Activated naive CD4-positive, alpha-beta T cell treated with anti-CD3 and anti-CD28 coated beads, Interleukin-2, amount 10 ng/mL, durations not matched to agents 7 days and 5 days (primary cell): ENCODE results near the gene ARNT2.

Experiments used
- CTCF ChIA-PET: fragments of 350-600 bp; sonication (Branson Sonifier 250); formaldehyde crosslinking; loops from one replicate; lab custom pipeline; 2021; ENCODE audit warnings: antibody characterized with exemption; lab: Charles Lee
- DNase-seq: peaks from one replicate; pipeline ENCODE4 v3.0.0-alpha.2; 2020
- H3K27ac Mint-ChIP-seq: one replicate; pipeline ENCODE4 v1.8.0; 2021; ENCODE audit warnings: mild to moderate bottlenecking, moderate library complexity, mixed read lengths
- H3K27me3 Mint-ChIP-seq: one replicate; pipeline ENCODE4 v1.8.0; 2021; ENCODE audit warnings: mild to moderate bottlenecking, mixed read lengths
- H3K36me3 Mint-ChIP-seq: one replicate; pipeline ENCODE4 v1.8.0; 2021; ENCODE audit warnings: mixed read lengths
- H3K4me1 Mint-ChIP-seq: one replicate; pipeline ENCODE4 v1.8.0; 2021; ENCODE audit warnings: mixed read lengths
- H3K4me3 Mint-ChIP-seq: one replicate; pipeline ENCODE4 v1.8.0; 2021; ENCODE audit warnings: mild to moderate bottlenecking, moderate library complexity, mixed read lengths
- H3K9me3 Mint-ChIP-seq: one replicate; pipeline ENCODE4 v1.8.0; 2021; ENCODE audit warnings: mixed read lengths

The ARNT2 gene

DNA sequence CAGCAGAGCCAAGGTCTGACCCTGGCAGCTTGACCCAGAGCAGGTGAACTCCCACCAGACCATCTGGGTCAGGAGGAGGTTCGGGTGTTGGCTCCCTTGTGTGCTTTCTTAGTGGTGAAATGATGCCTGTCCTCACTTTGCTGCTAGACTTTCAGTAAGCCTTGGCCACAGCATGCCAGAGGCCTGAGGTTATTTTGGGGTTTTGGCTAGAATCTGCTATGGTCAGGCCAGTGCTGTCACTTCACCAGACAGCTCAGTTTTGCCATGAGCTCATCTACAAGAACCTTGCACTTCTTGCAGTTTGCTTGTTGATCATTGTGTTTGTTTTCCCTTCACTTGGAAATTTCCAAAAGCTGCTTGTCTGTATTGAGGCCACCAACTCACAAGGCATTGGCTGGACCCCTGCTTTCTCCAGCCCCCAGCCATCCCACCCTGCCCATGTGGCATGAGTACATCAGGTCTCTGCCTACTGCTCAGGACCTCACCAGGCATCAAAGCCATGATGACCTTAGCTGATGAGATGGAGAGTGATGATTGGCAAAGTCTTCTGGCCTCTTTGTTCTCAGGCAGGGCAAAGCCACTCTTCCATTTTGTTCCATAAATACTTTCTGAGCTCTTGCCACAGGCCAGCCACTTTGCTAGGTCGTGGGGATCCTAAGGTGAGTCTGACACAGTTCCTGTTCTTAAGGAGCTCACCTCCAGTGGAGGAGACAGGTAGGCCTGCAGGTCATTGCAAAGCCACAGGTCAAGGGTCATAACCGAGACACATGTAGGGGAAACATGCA is 122.6 kb downstream of the ARNT2 start:
- Mint-ChIP-seq H3K4me1 (no peaks in the 10 kb centered on the region), H3K4me3 (no peak overlapping the region), H3K27me3 (peaks cover 4% of the 10 kb centered on the region), H3K9me3 (no peaks in the 10 kb centered on the region), H3K27ac (no peak overlapping the region), H3K36me3 (no peaks in the 10 kb centered on the region)
- CTCF ChIA-PET = no interaction called here
- DNase-seq = no peak

DNA sequence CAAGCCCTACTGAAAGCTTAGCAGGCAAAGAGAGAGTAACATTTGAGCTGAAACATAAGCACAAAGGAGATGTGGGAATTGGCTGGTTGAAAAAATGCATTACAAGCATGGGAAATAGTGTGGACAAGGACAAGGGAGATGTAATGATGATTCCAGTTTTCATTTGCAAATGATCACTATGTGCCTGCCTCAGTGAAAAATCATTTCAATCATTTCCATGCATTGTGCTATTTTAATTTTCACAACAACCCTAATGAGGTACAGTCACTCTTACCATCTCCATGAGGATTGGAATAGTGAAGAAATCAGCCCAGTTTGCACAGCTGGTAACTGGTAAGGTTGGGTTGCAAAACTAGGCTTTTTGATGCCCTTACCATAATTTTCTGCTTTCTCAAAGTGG is 123.2 kb downstream of the ARNT2 start:
- H3K36me3 Mint-ChIP-seq = no peaks in the 10 kb centered on the region
- CTCF ChIA-PET = no interaction called here
- no peak for DNase-seq
- no peaks in the 10 kb centered on the region for H3K4me1 Mint-ChIP-seq
- H3K9me3 Mint-ChIP-seq = no peaks in the 10 kb centered on the region
- H3K27me3 Mint-ChIP-seq = peaks cover 4% of the 10 kb centered on the region
- H3K27ac Mint-ChIP-seq = no peak overlapping the region
- no peak overlapping the region for H3K4me3 Mint-ChIP-seq

DNA sequence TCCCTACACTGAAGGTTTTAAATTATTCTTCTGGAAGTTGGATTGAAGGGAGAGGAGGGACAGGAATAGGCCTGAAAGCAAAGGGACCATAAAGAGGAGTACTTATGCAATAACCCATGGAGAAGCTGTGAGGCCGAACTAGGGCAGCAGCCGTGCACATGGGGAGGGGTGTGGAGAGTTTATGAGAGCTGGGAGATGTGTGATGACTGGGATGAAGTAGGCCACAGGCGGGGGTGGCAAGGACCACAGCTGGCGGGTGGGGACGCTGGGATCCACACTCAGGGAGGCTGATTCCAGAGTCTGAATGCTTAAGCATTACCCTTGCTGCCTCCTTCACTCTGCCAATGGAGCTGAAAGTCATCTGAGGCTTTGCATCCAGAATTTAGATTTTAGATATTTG is 123.8 kb downstream of the ARNT2 start:
- no peak for DNase-seq
- Mint-ChIP-seq H3K9me3 (no peaks in the 10 kb centered on the region), H3K4me1 (no peaks in the 10 kb centered on the region), H3K27me3 (peaks cover 8% of the 10 kb centered on the region), H3K4me3 (no peak overlapping the region), H3K36me3 (no peaks in the 10 kb centered on the region), H3K27ac (no peak overlapping the region)
- CTCF ChIA-PET = no interaction called here

DNA sequence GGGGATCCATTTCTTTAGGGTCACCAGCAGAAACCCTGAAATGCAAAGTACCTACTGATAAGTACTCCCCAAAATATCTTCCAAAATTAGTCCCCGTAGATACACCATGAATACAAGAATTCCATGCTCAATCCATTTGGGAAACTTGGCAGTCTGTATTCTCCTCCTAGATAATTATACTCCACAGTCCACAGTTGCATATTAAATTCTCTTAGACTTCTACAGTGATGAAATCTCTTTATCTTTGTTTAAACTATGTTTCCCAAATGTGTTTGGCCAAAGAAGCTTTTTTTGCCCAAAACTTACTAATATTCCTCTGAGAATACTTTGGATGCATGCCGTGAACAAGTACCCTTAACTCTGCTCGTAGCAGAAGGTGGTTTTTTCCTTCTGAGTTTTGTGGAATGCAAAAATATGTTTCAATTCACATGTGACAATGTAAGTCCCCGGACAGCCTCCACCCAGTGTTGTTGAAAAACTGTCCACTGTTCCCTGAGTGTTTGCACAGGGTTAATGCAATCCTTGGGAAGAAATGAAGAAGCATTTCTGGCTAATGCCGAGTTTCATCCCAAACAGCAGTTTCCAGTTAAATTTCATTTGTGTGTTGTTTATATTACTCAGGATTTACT is 126.7 kb downstream of the ARNT2 start:
- H3K4me1 Mint-ChIP-seq = no peaks in the 10 kb centered on the region
- no peak overlapping the region for H3K4me3 Mint-ChIP-seq
- no peak for DNase-seq
- peaks cover 3% of the 10 kb centered on the region for H3K9me3 Mint-ChIP-seq
- H3K36me3 Mint-ChIP-seq = no peaks in the 10 kb centered on the region
- no peak overlapping the region for H3K27ac Mint-ChIP-seq
- CTCF ChIA-PET = interaction anchor here (0.5 kb wide), 1 partner anchor 418 kb away, joined by 3 read pairs; no protein-coding TSS in a partner anchor
- peaks cover 9% of the 10 kb centered on the region for H3K27me3 Mint-ChIP-seq

DNA sequence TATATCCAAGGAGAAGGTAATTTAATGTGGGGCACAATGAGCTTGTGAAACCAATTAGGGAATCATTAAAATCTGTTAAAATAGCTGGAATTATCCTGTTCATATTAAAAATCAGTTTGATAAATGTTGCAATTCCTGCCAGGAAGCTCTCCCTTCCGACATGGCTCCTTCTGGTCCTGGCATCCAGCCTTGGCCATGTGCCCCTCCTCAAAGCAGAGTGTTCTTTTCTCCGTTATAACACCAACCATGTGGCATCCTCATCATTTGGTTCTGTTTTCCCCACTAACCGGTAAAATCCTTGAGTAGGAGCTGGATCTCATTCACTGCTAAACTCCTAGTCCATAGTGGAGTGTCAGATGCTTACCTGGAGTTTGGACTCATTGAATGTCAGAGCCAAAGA is 127.2 kb downstream of the ARNT2 start:
- Mint-ChIP-seq H3K9me3 (peaks cover 3% of the 10 kb centered on the region), H3K4me3 (no peak overlapping the region)
- CTCF ChIA-PET = no interaction called here

DNA sequence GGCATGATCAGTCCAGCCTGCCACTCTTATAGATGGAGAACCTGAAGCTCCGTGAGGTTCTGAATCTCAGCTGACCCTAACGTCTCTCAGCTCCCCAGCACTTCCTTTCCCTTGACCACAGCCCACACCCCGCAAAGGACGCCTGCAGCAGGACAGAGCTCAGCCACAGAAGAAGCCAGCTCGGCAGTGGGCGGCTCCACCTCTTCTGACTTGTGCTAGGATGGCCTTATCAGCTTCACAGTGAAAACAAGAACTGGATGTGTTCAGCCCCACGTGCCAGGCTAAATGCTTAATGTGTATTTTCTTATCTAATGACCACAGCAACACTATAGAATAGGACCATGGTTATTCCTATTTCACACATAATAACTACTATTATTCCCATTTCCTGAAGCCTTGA is 127.6 kb downstream of the ARNT2 start:
- DNase-seq = no peak
- Mint-ChIP-seq H3K27ac (no peak overlapping the region), H3K27me3 (peaks cover 11% of the 10 kb centered on the region), H3K4me1 (no peaks in the 10 kb centered on the region), H3K9me3 (peaks cover 3% of the 10 kb centered on the region), H3K4me3 (no peak overlapping the region), H3K36me3 (no peaks in the 10 kb centered on the region)
- CTCF ChIA-PET = no interaction called here

More for the DNA sequence above, 127.2 kb downstream of the ARNT2 start:
- no peak for DNase-seq
- Mint-ChIP-seq H3K27ac (no peak overlapping the region), H3K4me1 (no peaks in the 10 kb centered on the region), H3K36me3 (no peaks in the 10 kb centered on the region), H3K27me3 (peaks cover 9% of the 10 kb centered on the region)

DNA sequence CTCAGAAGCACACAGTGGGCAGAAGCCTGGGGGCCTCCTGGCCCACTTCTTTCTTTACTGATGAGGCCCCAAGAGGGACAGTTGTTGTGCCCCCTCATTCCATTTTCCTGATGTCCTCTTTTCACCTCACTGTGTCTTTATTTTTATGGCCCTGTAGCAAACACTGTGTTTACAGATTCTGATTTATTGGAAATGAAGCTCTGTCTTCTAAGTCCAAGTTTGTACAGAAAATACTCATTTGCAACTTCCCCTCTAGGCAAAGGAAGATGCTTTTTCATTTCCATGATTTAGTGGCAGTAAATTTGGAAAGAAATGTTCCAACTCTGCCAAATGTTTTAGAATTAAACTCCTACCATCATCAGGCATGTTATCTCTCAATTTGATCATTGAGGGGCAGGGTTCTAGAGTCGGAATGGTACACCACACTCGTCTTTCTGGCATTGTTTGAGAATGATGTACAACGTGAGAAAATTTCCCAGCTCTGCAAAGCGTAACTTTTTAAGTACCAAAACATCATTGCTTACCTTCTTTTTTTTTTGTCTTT is 129.7 kb downstream of the ARNT2 start:
- CTCF ChIA-PET = no interaction called here
- no peak for DNase-seq
- no peak overlapping the region for H3K4me3 Mint-ChIP-seq
- no peaks in the 10 kb centered on the region for H3K36me3 Mint-ChIP-seq
- H3K4me1 Mint-ChIP-seq = no peaks in the 10 kb centered on the region
- peaks cover 3% of the 10 kb centered on the region for H3K9me3 Mint-ChIP-seq
- no peak overlapping the region for H3K27ac Mint-ChIP-seq
- peaks cover 18% of the 10 kb centered on the region for H3K27me3 Mint-ChIP-seq

DNA sequence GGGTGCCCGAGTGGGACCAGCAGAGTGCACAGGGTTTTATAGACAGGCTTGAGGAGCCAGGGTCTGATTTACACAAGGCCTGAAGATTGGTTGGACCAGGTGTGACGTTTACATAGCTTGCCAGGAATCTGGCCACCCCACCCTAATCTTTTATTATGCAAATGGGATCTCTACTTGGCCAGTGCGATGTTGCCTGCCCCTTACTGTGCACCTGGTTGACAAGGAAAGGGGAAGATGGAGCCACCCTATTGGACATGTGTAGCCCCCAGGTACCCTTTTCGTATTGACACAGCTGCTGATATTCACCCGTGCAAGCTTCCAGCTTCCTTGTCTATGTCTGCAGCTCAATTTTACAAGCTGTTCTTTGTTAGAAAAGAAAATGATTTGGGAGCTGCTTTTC is 132.0 kb downstream of the ARNT2 start:
- no peaks in the 10 kb centered on the region for H3K36me3 Mint-ChIP-seq
- H3K27ac Mint-ChIP-seq = no peak overlapping the region
- H3K4me1 Mint-ChIP-seq = no peaks in the 10 kb centered on the region

DNA sequence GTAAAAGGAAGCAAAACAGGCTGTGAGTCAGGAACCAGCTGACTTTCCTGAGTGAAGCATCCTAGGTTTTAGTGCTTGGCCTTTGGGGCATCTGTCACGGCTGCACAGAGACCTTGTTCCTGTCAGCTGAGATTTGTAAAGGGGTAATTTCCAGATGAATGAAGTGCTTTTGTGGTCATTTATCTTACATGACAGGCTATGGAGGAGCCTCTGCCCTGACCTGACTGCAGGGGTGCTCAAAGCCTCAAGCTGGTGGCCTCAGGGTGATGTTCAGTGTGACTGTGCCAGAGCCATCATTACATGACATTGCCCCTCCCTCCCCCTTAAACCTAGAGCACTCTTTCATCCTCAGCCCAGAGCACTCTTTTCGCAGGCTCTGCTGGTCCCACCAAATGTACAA is 132.5 kb downstream of the ARNT2 start:
- Mint-ChIP-seq H3K4me1 (no peaks in the 10 kb centered on the region), H3K27me3 (peaks cover 19% of the 10 kb centered on the region), H3K36me3 (no peaks in the 10 kb centered on the region), H3K27ac (no peak overlapping the region), H3K9me3 (peaks cover 3% of the 10 kb centered on the region), H3K4me3 (no peak overlapping the region)
- CTCF ChIA-PET = no interaction called here
- DNase-seq = no peak

More for the DNA sequence above, 132.0 kb downstream of the ARNT2 start:
- CTCF ChIA-PET = no interaction called here
- H3K4me3 Mint-ChIP-seq = no peak overlapping the region
- no peak for DNase-seq
- H3K9me3 Mint-ChIP-seq = peaks cover 3% of the 10 kb centered on the region
- peaks cover 18% of the 10 kb centered on the region for H3K27me3 Mint-ChIP-seq

DNA sequence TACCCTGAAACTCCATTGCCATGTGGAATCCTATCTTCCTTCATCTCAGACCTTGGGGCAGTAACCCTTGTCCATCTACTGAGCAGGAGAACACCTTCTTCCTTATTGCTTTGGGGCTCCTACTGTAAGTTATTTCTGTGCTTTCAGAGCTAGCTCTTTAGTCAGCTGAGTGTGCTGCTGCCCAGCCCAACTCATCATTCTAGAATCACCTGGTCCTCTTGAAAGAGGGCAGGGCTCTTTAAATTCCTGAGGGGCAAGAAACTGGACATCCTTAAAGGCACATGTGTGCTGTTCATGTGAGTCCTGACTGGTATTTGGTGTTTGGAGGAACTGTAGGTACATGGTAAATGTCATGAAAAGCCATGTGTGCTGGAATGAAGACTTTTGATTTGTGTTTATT is 140.9 kb downstream of the ARNT2 start:
- Mint-ChIP-seq H3K9me3 (no peaks in the 10 kb centered on the region), H3K4me3 (no peak overlapping the region), H3K27me3 (peaks cover 7% of the 10 kb centered on the region), H3K36me3 (no peaks in the 10 kb centered on the region), H3K4me1 (no peaks in the 10 kb centered on the region), H3K27ac (no peak overlapping the region)
- CTCF ChIA-PET = no interaction called here
- no peak for DNase-seq

DNA sequence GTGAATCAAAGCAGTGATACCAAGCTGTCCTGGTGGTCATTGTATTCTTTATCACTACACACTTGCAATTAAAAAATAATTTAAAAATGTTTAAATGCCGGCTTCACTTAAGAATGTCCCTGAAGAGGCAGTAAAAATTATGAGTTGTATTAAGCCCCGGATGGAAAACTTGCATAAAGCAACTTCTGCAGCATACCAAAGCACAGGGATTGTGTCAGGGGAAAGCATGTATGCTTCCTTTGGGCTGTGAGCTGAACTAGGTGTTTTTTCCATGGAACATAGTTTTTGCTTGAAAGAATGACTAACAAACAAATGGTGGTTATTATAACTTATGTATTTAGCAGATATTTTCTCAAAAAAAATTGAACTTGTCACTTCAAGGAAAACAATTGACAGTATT is 143.1 kb downstream of the ARNT2 start:
- Mint-ChIP-seq H3K27me3 (peaks cover 11% of the 10 kb centered on the region), H3K9me3 (no peaks in the 10 kb centered on the region), H3K4me3 (no peak overlapping the region), H3K27ac (no peak overlapping the region), H3K36me3 (no peaks in the 10 kb centered on the region), H3K4me1 (no peaks in the 10 kb centered on the region)
- DNase-seq = no peak
- CTCF ChIA-PET = no interaction called here

DNA sequence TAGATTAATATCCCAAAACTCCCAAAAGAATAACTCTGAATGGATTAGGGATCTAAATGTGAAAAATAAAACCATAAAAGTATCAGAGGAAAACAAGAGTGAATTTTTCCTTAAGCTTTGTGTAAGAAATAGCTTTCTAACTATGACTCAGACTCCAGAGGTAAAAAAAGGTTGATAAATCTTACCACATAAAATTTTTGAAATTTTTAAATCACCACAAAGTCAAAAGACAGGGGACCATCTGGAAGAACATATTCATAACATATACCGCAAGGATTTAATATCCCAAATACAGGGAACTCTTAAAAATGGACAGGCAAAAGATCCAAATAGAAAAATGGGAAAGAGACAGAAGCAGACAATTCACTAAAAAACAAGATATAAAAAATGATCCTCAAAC is 145.0 kb downstream of the ARNT2 start:
- H3K4me1 Mint-ChIP-seq = no peaks in the 10 kb centered on the region
- H3K4me3 Mint-ChIP-seq = no peak overlapping the region
- no peaks in the 10 kb centered on the region for H3K9me3 Mint-ChIP-seq
- H3K36me3 Mint-ChIP-seq = no peaks in the 10 kb centered on the region
- CTCF ChIA-PET = no interaction called here
- H3K27me3 Mint-ChIP-seq = peaks cover 15% of the 10 kb centered on the region
- no peak for DNase-seq
- H3K27ac Mint-ChIP-seq = no peak overlapping the region

DNA sequence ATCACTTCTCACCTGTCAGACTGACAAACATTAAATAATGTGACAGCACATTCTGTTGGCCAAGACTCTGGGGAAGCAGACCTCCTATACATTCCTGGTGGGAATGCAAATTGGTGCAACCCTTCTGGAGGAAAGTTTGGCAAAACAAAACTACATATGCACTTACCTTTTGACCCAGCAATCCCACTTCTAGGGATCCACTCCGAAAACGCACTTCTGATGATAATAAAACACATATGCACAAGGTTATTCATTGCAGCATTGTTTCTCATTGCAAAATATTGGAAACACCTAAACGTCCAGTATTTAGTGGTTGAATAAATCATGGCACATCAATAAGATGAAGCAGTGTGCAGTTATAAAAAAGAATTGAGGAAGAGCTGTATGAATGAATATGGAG is 145.5 kb downstream of the ARNT2 start:
- H3K9me3 Mint-ChIP-seq = no peaks in the 10 kb centered on the region
- H3K4me3 Mint-ChIP-seq = no peak overlapping the region
- CTCF ChIA-PET = no interaction called here
- no peak for DNase-seq
- H3K4me1 Mint-ChIP-seq = no peaks in the 10 kb centered on the region
- peaks cover 15% of the 10 kb centered on the region for H3K27me3 Mint-ChIP-seq
- no peaks in the 10 kb centered on the region for H3K36me3 Mint-ChIP-seq
- H3K27ac Mint-ChIP-seq = no peak overlapping the region

DNA sequence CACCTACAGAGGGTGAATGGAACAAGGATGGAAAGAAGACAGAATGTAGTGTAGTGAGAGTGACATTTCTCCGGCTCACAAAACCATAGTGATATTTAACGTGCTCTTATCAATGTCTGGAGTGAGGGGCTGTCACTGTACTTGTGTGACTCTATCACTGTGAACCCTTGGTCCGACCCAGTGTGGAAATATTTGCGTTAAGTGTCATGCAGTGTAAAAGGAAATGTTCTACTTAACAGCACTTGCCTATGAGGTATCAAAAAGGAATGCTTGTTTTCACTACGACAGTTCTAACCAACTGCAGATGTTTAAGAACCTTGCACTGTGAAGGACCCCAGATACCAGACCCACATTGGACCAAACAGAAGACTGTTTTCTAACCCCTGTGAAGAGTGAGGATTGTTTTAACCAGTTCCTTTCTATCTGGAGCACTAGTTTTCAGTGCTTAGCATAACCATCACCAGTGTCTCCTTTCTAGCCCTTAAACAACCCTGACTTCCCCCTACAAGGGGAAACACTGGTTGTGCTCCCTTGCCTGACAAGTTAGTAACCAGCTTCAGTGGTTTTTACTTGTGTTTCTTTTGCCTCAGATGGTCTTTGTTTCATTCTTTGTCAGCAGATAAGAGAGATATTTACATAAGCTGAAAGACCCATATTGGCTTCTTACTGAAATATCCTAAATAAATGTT is 146.2 kb downstream of the ARNT2 start:
- H3K27me3 Mint-ChIP-seq = peaks cover 11% of the 10 kb centered on the region
- H3K4me1 Mint-ChIP-seq = no peaks in the 10 kb centered on the region
- DNase-seq = no peak
- H3K27ac Mint-ChIP-seq = no peak overlapping the region
- no peaks in the 10 kb centered on the region for H3K36me3 Mint-ChIP-seq
- H3K9me3 Mint-ChIP-seq = no peaks in the 10 kb centered on the region
- no peak overlapping the region for H3K4me3 Mint-ChIP-seq
- CTCF ChIA-PET = no interaction called here
